SK-N-SH (cell line): ENCODE measurements around the gene PLVAP. TPM values are rescaled to one million over a fixed set of nuclear protein-coding genes. Genes with fewer than 3 reads are reported as not detected.

Experiments
- CTCF ChIA-PET: fragments of 300-600, 350-600 bp; formaldehyde crosslinking; extraction: SDS; loops from one replicate; lab custom pipeline; 2021; lab: Yijun Ruan, JAX
- POLR2A ChIA-PET: fragments of 350-600 bp; sonication (Branson Sonifier 250); formaldehyde crosslinking; extraction: SDS; loops from one replicate; lab custom pipeline; 2020; ENCODE audit warnings: antibody characterized with exemption, inconsistent platforms; lab: Yijun Ruan, JAX
- DNase-seq: peaks from one replicate; pipeline ENCODE4 v3.0.0; 2012
- H2AFZ ChIP-seq: fragments of 200-600 bp; sonication (generic); 2 replicates; pipeline ENCODE4 v1.8.1; 2016; ENCODE audit warnings: antibody characterized with exemption, mild to moderate bottlenecking, low read depth
- H3F3A ChIP-seq: fragments of 200-600 bp; sonication (generic); replicated peaks from 2 replicates; pipeline ENCODE3; 2016; ENCODE audit warnings: antibody characterized with exemption, mild to moderate bottlenecking; ENCODE audit not compliant: insufficient read depth
- H3K27ac ChIP-seq, 2 experiments: fragments of 200-500 bp in 1 of 2; fragments of 200-600 bp in 1 of 2; sonication (Bioruptor generic) in 1 of 2; sonication (generic), shearing (Covaris generic) in 1 of 2; 2 replicates each; pipeline versions ENCODE4 v1.5.1 to v1.6.1; 2014 to 2016; ENCODE audit warnings: low read depth in 2 of 2, inconsistent platforms in 1 of 2, low read length in 1 of 2, mild to moderate bottlenecking in 1 of 2, mixed read lengths in 1 of 2
- H3K27me3 ChIP-seq: fragments of 200-600 bp; sonication (generic), shearing (Covaris generic); 2 replicates; pipeline ENCODE4 v1.6.1; 2016; ENCODE audit warnings: mixed run types; ENCODE audit not compliant: insufficient read depth
- H3K36me3 ChIP-seq, 2 experiments: fragments of 200-500 bp in 1 of 2; fragments of 200-600 bp in 1 of 2; sonication (Bioruptor generic) in 1 of 2; sonication (generic) in 1 of 2; replicated peaks in 1 of 2; 2 replicates each; pipeline versions ENCODE3 to v1.5.1; 2014 to 2016; ENCODE audit warnings: low read length in 1 of 2, mild to moderate bottlenecking in 1 of 2; ENCODE audit not compliant: insufficient read depth in 2 of 2, control insufficient read depth in 1 of 2
- H3K4me1 ChIP-seq, 2 experiments: fragments of 200-500 bp in 1 of 2; fragments of 200-600 bp in 1 of 2; sonication (Bioruptor generic) in 1 of 2; sonication (generic), shearing (Covaris generic) in 1 of 2; 2 replicates each; pipeline versions ENCODE4 v1.5.1 to v1.6.1; 2014 to 2016; ENCODE audit warnings: low read depth in 1 of 2, low read length in 1 of 2, mixed run types in 1 of 2; ENCODE audit not compliant: insufficient read depth in 2 of 2, control insufficient read depth in 1 of 2
- H3K4me2 ChIP-seq: fragments of 200-600 bp; sonication (generic), shearing (Covaris generic); 2 replicates; pipeline ENCODE4 v1.6.1; 2017; ENCODE audit warnings: mixed run types
- H3K4me3 ChIP-seq, 2 experiments: fragments of 200-500 bp in 1 of 2; fragments of 200-600 bp in 1 of 2; sonication (Bioruptor generic) in 1 of 2; sonication (generic), shearing (Covaris generic) in 1 of 2; 2 replicates each; pipeline versions ENCODE4 v1.5.1 to v1.8.1; 2014 to 2016; ENCODE audit warnings: low read depth in 2 of 2, inconsistent platforms in 1 of 2, low read length in 1 of 2, mild to moderate bottlenecking in 1 of 2, mixed read lengths in 1 of 2, moderate library complexity in 1 of 2
- H3K79me2 ChIP-seq: fragments of 200-600 bp; sonication (generic); 2 replicates; pipeline ENCODE4 v1.8.1; 2017; ENCODE audit warnings: mild to moderate bottlenecking; ENCODE audit not compliant: insufficient read depth
- H3K9ac ChIP-seq: fragments of 200-600 bp; sonication (generic); 2 replicates; pipeline ENCODE4 v1.6.1; 2017; ENCODE audit warnings: mixed run types
- H3K9me2 ChIP-seq: fragments of 200-600 bp; sonication (generic); 2 replicates; pipeline ENCODE4 v1.6.1; 2017; ENCODE audit warnings: mixed run types
- H3K9me3 ChIP-seq: fragments of 200-600 bp; sonication (generic); 2 replicates; pipeline ENCODE4 v1.6.1; 2017; ENCODE audit warnings: mixed run types, mild to moderate bottlenecking, moderate library complexity
- H4K20me1 ChIP-seq: fragments of 200-600 bp; sonication (generic); 2 replicates; pipeline ENCODE4 v1.6.1; 2017; ENCODE audit warnings: mild to moderate bottlenecking, mixed run types; ENCODE audit not compliant: insufficient read depth
- ELF1 ChIP-seq: IDR thresholded peaks from 2 replicates; pipeline ENCODE4 v1.4.0; 2012
- EP300 ChIP-seq, 2 experiments: IDR thresholded peaks; 2 replicates each; pipeline versions ENCODE4 v1.4.0 to v1.6.1; 2012; ENCODE audit warnings: borderline replicate concordance in 1 of 2, low read depth in 1 of 2, low read length in 1 of 2
- FOSL2 ChIP-seq: IDR thresholded peaks from 2 replicates; pipeline ENCODE4 v1.4.0; 2012; ENCODE audit warnings: low read depth, mild to moderate bottlenecking, moderate library complexity, borderline replicate concordance
- GATA2 ChIP-seq: sonication (generic); formaldehyde crosslinking; IDR thresholded peaks from 2 replicates; pipeline ENCODE4 v1.5.0; 2020; ENCODE audit warnings: mild to moderate bottlenecking, missing genetic modification reagents
- JUND ChIP-seq: IDR thresholded peaks from 2 replicates; pipeline ENCODE4 v1.4.0; 2012
- MEF2A ChIP-seq: IDR thresholded peaks from 2 replicates; pipeline ENCODE4 v1.4.0; 2012; ENCODE audit warnings: low read depth, borderline replicate concordance
- POLR2AphosphoS5 ChIP-seq: IDR thresholded peaks from 2 replicates; pipeline ENCODE4 v1.6.1; 2012; ENCODE audit warnings: low read depth, low read length
- RAD21 ChIP-seq: IDR thresholded peaks from 2 replicates; pipeline ENCODE4 v1.6.1; 2012; ENCODE audit warnings: mild to moderate bottlenecking, low read length
- SMC3 ChIP-seq: IDR thresholded peaks from 2 replicates; pipeline ENCODE4 v1.6.1; 2012; ENCODE audit warnings: low read depth, low read length, improper control_type of control experiment
- TCF12 ChIP-seq: IDR thresholded peaks from 2 replicates; pipeline ENCODE4 v1.4.0; 2012
- WGBS: methylation state at CpG from one replicate; pipeline ENCODE4 v1.1.6; 2017; ENCODE audit warnings: low lambda C conversion rate; 5-methylcytosine and 5-hydroxymethylcytosine counted together
- polyA plus RNA-seq, 3 experiments: library from polyadenylated mRNA; depleted of rRNA; stranded (reverse); fragments of >200 nt; gene quantifications; 2 replicates each; pipeline ENCODE4 v1.2.3, GENCODE V29; 2012
- TF ChIP-seq, protein P1 (sequence below): fragments of 200-600 bp; sonication (generic); IDR thresholded peaks from 2 replicates; pipeline ENCODE4 v1.6.1; 2017; ENCODE audit warnings: antibody characterized with exemption, mild to moderate bottlenecking, moderate library complexity
- TF ChIP-seq, protein P2 (sequence below): IDR thresholded peaks from 2 replicates; pipeline ENCODE4; 2012
- TF ChIP-seq, protein P3 (sequence below): IDR thresholded peaks from 2 replicates; pipeline ENCODE4 v1.4.0; 2012; ENCODE audit warnings: low read depth, borderline replicate concordance
- TF ChIP-seq, protein P4 (sequence below): fragments of 150-350 bp; IDR thresholded peaks from 2 replicates; pipeline ENCODE4 v1.6.1; 2016; ENCODE audit warnings: mild to moderate bottlenecking, low read depth, low read length
- TF ChIP-seq, protein P5 (sequence below): IDR thresholded peaks from 2 replicates; pipeline ENCODE4 v1.6.1; 2012; ENCODE audit warnings: mild to moderate bottlenecking, low read depth, low read length, moderate library complexity
- TF ChIP-seq, protein P6 (sequence below): IDR thresholded peaks from 2 replicates; pipeline ENCODE4 v1.4.0; 2012; ENCODE audit warnings: low read depth

PLVAP gene
- polyA plus RNA-seq, 1 of the 3 experiments (the other 2 are of a cell fraction): not detected

DNA sequence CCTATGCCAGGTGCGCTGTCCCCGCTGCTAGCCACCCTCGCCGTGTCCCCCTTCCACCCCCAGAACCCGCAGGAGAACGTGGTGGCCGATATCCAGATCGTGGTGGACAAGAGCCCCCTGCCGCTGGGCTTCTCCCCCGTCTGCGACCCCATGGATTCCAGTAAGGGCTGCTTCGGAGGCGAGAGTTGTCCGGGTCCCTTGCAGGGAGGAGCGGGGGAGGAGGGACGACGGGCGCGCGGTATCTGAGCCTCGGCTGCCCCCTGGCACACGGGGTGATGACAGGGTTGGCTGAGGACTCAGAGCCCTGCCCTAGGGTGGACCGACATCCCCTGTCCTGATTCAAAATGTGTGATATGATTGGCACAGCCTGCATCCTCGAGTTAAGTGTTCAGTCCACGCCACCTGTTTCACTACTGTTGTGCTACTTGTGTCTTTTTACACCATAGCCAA, 43.4 kb upstream of the PLVAP start:
- Histone ChIP-seq H3K79me2 (no peaks in the 10 kb centered on the region), H3F3A (peaks cover 7% of the 10 kb centered on the region), H3K4me3 (peak overlapping the region; percentile 75 to 78), H3K9me2 (no peaks in the 10 kb centered on the region), H3K36me3 (peaks cover 3 to 7% of the 10 kb centered on the region in 2 experiments), H3K9ac (peak overlapping the region; percentile 63), H2AFZ (peak overlapping the region; percentile 97)
- WGBS: 16% methylated on average over 5 of the region's 25 CpGs
- TF ChIP-seq FOSL2 (no peak), JUND (no peak), MEF2A (no peak), RAD21 (peak; percentile 50), POLR2AphosphoS5 (no peak), ELF1 (no peak), SMC3 (peak; percentile 41; the same call in 1 of the 2 replicates), GATA2 (CRISPR knock-in tag) (no peak), TCF12 (no peak), EP300 (IDR thresholded peaks at IDR 0.05; ENCODE audit: borderline replicate concordance in 1 of 2, low read depth in 1 of 2, low read length in 1 of 2) (no peak)
- TF ChIP-seq, protein P1, sequence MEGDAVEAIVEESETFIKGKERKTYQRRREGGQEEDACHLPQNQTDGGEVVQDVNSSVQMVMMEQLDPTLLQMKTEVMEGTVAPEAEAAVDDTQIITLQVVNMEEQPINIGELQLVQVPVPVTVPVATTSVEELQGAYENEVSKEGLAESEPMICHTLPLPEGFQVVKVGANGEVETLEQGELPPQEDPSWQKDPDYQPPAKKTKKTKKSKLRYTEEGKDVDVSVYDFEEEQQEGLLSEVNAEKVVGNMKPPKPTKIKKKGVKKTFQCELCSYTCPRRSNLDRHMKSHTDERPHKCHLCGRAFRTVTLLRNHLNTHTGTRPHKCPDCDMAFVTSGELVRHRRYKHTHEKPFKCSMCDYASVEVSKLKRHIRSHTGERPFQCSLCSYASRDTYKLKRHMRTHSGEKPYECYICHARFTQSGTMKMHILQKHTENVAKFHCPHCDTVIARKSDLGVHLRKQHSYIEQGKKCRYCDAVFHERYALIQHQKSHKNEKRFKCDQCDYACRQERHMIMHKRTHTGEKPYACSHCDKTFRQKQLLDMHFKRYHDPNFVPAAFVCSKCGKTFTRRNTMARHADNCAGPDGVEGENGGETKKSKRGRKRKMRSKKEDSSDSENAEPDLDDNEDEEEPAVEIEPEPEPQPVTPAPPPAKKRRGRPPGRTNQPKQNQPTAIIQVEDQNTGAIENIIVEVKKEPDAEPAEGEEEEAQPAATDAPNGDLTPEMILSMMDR: 0 out of 2 replicates have a peak, but pooled peaks have one; percentile 21
- TF ChIP-seq, protein P2, sequence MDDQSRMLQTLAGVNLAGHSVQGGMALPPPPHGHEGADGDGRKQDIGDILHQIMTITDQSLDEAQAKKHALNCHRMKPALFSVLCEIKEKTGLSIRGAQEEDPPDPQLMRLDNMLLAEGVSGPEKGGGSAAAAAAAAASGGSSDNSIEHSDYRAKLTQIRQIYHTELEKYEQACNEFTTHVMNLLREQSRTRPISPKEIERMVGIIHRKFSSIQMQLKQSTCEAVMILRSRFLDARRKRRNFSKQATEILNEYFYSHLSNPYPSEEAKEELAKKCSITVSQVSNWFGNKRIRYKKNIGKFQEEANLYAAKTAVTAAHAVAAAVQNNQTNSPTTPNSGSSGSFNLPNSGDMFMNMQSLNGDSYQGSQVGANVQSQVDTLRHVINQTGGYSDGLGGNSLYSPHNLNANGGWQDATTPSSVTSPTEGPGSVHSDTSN: no peak
- TF ChIP-seq, protein P3, sequence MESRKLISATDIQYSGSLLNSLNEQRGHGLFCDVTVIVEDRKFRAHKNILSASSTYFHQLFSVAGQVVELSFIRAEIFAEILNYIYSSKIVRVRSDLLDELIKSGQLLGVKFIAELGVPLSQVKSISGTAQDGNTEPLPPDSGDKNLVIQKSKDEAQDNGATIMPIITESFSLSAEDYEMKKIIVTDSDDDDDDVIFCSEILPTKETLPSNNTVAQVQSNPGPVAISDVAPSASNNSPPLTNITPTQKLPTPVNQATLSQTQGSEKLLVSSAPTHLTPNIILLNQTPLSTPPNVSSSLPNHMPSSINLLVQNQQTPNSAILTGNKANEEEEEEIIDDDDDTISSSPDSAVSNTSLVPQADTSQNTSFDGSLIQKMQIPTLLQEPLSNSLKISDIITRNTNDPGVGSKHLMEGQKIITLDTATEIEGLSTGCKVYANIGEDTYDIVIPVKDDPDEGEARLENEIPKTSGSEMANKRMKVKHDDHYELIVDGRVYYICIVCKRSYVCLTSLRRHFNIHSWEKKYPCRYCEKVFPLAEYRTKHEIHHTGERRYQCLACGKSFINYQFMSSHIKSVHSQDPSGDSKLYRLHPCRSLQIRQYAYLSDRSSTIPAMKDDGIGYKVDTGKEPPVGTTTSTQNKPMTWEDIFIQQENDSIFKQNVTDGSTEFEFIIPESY: no peak
- TF ChIP-seq, protein P4, sequence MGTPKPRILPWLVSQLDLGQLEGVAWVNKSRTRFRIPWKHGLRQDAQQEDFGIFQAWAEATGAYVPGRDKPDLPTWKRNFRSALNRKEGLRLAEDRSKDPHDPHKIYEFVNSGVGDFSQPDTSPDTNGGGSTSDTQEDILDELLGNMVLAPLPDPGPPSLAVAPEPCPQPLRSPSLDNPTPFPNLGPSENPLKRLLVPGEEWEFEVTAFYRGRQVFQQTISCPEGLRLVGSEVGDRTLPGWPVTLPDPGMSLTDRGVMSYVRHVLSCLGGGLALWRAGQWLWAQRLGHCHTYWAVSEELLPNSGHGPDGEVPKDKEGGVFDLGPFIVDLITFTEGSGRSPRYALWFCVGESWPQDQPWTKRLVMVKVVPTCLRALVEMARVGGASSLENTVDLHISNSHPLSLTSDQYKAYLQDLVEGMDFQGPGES: no peak
- TF ChIP-seq, protein P5, sequence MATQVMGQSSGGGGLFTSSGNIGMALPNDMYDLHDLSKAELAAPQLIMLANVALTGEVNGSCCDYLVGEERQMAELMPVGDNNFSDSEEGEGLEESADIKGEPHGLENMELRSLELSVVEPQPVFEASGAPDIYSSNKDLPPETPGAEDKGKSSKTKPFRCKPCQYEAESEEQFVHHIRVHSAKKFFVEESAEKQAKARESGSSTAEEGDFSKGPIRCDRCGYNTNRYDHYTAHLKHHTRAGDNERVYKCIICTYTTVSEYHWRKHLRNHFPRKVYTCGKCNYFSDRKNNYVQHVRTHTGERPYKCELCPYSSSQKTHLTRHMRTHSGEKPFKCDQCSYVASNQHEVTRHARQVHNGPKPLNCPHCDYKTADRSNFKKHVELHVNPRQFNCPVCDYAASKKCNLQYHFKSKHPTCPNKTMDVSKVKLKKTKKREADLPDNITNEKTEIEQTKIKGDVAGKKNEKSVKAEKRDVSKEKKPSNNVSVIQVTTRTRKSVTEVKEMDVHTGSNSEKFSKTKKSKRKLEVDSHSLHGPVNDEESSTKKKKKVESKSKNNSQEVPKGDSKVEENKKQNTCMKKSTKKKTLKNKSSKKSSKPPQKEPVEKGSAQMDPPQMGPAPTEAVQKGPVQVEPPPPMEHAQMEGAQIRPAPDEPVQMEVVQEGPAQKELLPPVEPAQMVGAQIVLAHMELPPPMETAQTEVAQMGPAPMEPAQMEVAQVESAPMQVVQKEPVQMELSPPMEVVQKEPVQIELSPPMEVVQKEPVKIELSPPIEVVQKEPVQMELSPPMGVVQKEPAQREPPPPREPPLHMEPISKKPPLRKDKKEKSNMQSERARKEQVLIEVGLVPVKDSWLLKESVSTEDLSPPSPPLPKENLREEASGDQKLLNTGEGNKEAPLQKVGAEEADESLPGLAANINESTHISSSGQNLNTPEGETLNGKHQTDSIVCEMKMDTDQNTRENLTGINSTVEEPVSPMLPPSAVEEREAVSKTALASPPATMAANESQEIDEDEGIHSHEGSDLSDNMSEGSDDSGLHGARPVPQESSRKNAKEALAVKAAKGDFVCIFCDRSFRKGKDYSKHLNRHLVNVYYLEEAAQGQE: no peak
- TF ChIP-seq, protein P6, sequence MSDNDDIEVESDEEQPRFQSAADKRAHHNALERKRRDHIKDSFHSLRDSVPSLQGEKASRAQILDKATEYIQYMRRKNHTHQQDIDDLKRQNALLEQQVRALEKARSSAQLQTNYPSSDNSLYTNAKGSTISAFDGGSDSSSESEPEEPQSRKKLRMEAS: 0 out of 2 replicates have a peak, but pooled peaks have one; percentile 23
- TF ChIP-seq, all 33 proteins: peak for 4
- H3K4me2 ChIP-seq: peak overlapping the region; percentile 89
- H3K4me1 ChIP-seq: peaks cover 0 to 8% of the 10 kb centered on the region in 2 experiments; a peak in 1 of 4 replicates
- no peaks in the 10 kb centered on the region for H4K20me1 ChIP-seq
- no peaks in the 10 kb centered on the region for H3K9me3 ChIP-seq
- CTCF ChIA-PET: interaction anchor here (1.3 to 2.9 kb wide), 3 partner anchors 8 to 45 kb away, joined by 6 to 11 read pairs (median 6); no protein-coding TSS in a partner anchor
- POLR2A ChIA-PET: no interaction called here
- no peaks in the 10 kb centered on the region for H3K27me3 ChIP-seq
- DNase-seq: peak; percentile 85
- H3K27ac ChIP-seq: peak overlapping the region; percentile 15 to 60; a peak in 3 of 4 replicates
